ENCODE measurements around the gene MUTYH. TPM values are rescaled to one million over a fixed set of nuclear protein-coding genes. Genes with fewer than 3 reads are reported as not detected.

The MUTYH gene
- total and polyA plus RNA-seq, 9 donors, result 10.6 to 38.8 (median 25.3) TPM

DNA sequence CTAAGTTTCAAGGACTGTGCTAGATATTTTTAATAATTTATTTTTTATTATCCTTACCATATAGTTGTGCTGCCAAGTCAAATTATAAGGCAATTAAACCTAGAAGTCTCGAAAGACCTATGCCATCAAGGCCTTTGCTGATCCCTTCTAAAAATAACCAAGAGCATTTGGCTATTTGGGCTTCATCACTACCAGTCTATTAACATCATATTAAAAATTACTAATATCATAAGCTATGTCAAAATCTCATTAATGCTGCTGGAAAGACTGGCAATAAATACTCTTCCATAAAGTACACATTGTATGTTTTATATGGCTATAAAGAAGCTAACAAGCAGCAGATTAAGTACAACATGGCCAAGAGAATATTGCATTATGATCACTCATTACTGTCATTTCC is 43.0 kb upstream of the MUTYH start:
- no peak overlapping the region for H3K4me3 ChIP-seq
- TF ChIP-seq, protein P1, sequence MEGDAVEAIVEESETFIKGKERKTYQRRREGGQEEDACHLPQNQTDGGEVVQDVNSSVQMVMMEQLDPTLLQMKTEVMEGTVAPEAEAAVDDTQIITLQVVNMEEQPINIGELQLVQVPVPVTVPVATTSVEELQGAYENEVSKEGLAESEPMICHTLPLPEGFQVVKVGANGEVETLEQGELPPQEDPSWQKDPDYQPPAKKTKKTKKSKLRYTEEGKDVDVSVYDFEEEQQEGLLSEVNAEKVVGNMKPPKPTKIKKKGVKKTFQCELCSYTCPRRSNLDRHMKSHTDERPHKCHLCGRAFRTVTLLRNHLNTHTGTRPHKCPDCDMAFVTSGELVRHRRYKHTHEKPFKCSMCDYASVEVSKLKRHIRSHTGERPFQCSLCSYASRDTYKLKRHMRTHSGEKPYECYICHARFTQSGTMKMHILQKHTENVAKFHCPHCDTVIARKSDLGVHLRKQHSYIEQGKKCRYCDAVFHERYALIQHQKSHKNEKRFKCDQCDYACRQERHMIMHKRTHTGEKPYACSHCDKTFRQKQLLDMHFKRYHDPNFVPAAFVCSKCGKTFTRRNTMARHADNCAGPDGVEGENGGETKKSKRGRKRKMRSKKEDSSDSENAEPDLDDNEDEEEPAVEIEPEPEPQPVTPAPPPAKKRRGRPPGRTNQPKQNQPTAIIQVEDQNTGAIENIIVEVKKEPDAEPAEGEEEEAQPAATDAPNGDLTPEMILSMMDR (IDR thresholded peaks at IDR 0.05), result no peak
- no peak for TF ChIP-seq EP300 (IDR thresholded peaks at IDR 0.05)
- no peaks in the 10 kb centered on the region for H3K4me1 ChIP-seq (ENCODE audit: insufficient read depth)
- no peaks in the 10 kb centered on the region for H3K9me3 ChIP-seq
- DNase-seq, result no peak
- 80 to 84% (median 83%) methylated on average over 1 of the region's 1 CpG for WGBS, 3 donors
- intact Hi-C loops (cut with DNase I), result no loop called here
- H3K27me3 ChIP-seq, result no peaks in the 10 kb centered on the region
- no peaks in the 10 kb centered on the region for H3K36me3 ChIP-seq
- no peak overlapping the region for H3K27ac ChIP-seq

DNA sequence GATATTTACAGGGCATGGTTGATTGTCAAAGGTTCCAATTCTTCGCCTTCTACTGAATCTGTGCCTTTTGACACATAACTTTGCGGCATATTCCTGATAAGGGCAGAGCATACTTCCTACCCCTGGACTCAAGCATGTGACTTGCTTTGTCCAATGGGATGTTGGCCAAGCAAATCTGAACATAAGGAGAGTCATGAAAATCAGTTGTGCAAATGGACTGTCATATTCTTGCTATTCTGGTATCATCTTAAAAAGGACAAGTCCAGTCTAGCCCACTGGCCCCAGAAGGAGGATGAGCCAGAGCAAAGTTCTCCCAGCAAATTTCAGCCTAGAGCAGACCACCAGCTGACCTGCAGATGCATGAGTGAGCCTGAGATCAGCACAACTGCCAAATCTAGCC is 41.0 kb upstream of the MUTYH start:
- TF ChIP-seq, protein P1 (IDR thresholded peaks at IDR 0.05), result no peak
- no peak for TF ChIP-seq POLR2A (IDR thresholded peaks at IDR 0.05)
- no peak for TF ChIP-seq EP300 (IDR thresholded peaks at IDR 0.05)
- H3K4me1 ChIP-seq (ENCODE audit: insufficient read depth), result peaks cover 1% of the 10 kb centered on the region
- H3K36me3 ChIP-seq, result no peaks in the 10 kb centered on the region
- no peaks in the 10 kb centered on the region for H3K27me3 ChIP-seq
- WGBS, 3 donors, result 94 to 97% (median 95%) methylated on average over 2 of the region's 2 CpGs
- DNase-seq, result no peak
- no peaks in the 10 kb centered on the region for H3K9me3 ChIP-seq
- H3K4me3 ChIP-seq, result no peak overlapping the region
- H3K27ac ChIP-seq, result no peak overlapping the region
- intact Hi-C loops (cut with DNase I), result no loop called here

DNA sequence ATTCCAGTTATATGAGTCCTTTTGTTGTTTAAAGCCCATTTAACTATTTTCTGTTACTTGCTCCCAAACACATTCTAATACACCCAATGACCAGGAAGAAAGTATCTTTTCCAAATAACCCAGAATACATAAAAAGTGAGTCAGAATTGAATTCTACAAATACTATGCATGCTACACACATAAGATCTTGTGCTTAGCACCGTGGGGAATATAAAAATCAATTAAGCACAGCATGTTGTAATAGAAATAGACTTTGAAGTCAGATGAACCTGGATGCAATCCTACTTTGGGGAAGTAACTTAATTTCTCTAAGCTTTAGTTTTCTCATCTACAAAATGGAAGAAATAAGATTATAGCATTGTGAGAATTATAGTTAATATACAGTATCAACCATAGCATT is 40.5 kb upstream of the MUTYH start:
- TF ChIP-seq, protein P1 (IDR thresholded peaks at IDR 0.05), result no peak
- TF ChIP-seq POLR2A (IDR thresholded peaks at IDR 0.05), result no peak
- Histone ChIP-seq H3K4me1 (ENCODE audit: insufficient read depth) (peaks cover 3% of the 10 kb centered on the region), H3K27me3 (no peaks in the 10 kb centered on the region), H3K9me3 (no peaks in the 10 kb centered on the region), H3K27ac (no peak overlapping the region), H3K4me3 (no peak overlapping the region), H3K36me3 (no peaks in the 10 kb centered on the region)
- intact Hi-C loops (cut with DNase I), result no loop called here
- 83 to 91% (median 85%) methylated on average over 1 of the region's 1 CpG for WGBS, 3 donors
- no peak for DNase-seq

DNA sequence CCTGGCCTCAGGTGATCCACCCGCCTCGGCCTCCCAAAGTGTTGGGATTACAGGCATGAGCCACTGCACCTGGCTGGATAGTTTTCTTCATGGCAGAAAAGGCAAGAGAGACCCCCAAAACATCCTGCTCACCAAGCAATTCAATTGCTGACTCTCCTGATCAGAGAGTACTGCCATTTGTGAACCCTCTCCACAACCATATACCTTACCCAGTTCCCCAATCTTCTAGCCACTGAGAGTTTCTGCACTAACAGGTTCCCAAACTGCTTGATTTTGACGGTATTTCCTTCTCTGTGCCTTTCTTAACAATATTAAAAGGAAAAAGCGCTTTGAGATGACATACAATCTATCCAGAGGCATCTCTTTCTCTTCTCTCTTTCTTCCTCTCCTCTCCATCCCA is 39.9 kb upstream of the MUTYH start:
- TF ChIP-seq EP300 (IDR thresholded peaks at IDR 0.05) (no peak), POLR2A (IDR thresholded peaks at IDR 0.05) (no peak)
- TF ChIP-seq, protein P1 (IDR thresholded peaks at IDR 0.05), result no peak
- no peak for DNase-seq
- Histone ChIP-seq H3K4me1 (ENCODE audit: insufficient read depth) (peaks cover 4% of the 10 kb centered on the region), H3K27me3 (no peaks in the 10 kb centered on the region), H3K9me3 (no peaks in the 10 kb centered on the region), H3K4me3 (no peak overlapping the region), H3K36me3 (no peaks in the 10 kb centered on the region), H3K27ac (no peak overlapping the region)
- WGBS, 3 donors, result 90 to 92% (median 91%) methylated on average over 4 of the region's 4 CpGs
- intact Hi-C loops (cut with DNase I), result no loop called here

DNA sequence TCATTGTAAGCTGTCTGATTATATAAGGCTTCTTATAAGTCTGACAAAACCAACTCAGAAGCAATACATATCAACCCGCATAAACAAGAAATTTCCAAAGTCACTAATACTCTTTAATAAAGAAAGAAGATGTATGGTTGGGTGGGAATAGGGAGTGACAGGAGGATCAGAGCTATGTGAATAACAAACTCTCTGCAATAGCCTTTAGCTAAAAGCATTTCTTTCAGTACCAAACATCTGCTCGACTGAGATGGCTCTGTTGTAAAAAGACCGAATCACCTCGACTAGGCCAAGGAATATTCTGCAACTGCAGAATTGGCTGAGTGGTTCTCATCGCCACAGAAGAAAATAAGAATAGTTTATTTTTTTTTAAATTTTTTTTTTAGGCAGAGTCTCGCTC is 39.3 kb upstream of the MUTYH start:
- TF ChIP-seq, protein P1 (IDR thresholded peaks at IDR 0.05), result no peak
- TF ChIP-seq EP300 (IDR thresholded peaks at IDR 0.05) (no peak), POLR2A (IDR thresholded peaks at IDR 0.05) (no peak)
- 80 to 88% (median 81%) methylated on average over 6 of the region's 6 CpGs for WGBS, 3 donors
- Histone ChIP-seq H3K27me3 (no peaks in the 10 kb centered on the region), H3K4me3 (no peak overlapping the region), H3K36me3 (no peaks in the 10 kb centered on the region), H3K9me3 (no peaks in the 10 kb centered on the region), H3K4me1 (ENCODE audit: insufficient read depth) (peaks cover 7% of the 10 kb centered on the region), H3K27ac (no peak overlapping the region)
- intact Hi-C loops (cut with DNase I), result no loop called here
- DNase-seq, result no peak

Measured in ovary (tissue), 9 donors.